Astrocyte of the spinal cord (primary cell): Measurements from ENCODE around the gene GRK5.

Source experiments
- DNase-seq: peaks from one replicate; pipeline ENCODE4 v3.0.0; 2011; ENCODE audit warnings: low read depth, low spot score
- H3K4me3 ChIP-seq: 2 replicates; pipeline ENCODE4 v1.5.1; 2011; ENCODE audit warnings: low read depth, mild to moderate bottlenecking, low read length, moderate library complexity
- in situ Hi-C: cut with HindIII; loops from 2 replicates; pipeline ENCODE4 v1.10.0; 2017; ENCODE audit warnings: low sequenced_read_pairs
- TF ChIP-seq, protein P1 (sequence below): IDR thresholded peaks from 2 replicates; pipeline ENCODE4 v1.5.1; 2012; ENCODE audit warnings: low read depth, mild to moderate bottlenecking, low read length, inconsistent platforms

GRK5 gene

DNA sequence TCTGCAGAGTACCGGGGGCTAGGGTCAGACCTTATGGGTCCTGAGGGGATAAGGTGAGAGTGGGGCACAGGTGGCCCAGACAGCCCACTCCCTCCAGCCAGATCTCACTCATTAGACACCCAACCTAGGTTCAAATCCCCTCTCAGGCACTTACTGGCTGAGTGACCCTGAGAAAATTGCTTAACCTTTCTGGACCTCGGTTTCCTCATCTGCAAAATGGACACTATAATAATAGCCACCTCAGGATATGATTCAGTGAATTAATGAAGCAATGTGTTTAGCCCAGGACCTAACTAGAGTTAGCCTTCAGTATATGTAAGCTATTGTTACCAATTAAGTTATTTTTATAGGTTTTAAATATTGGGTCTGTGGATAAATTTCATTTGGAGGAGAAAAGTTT lies 212.6 kb downstream of the GRK5 start:
- no peak overlapping the region for H3K4me3 ChIP-seq
- DNase-seq = no peak
- in situ Hi-C loops = no loop called here
- TF ChIP-seq, protein P1, sequence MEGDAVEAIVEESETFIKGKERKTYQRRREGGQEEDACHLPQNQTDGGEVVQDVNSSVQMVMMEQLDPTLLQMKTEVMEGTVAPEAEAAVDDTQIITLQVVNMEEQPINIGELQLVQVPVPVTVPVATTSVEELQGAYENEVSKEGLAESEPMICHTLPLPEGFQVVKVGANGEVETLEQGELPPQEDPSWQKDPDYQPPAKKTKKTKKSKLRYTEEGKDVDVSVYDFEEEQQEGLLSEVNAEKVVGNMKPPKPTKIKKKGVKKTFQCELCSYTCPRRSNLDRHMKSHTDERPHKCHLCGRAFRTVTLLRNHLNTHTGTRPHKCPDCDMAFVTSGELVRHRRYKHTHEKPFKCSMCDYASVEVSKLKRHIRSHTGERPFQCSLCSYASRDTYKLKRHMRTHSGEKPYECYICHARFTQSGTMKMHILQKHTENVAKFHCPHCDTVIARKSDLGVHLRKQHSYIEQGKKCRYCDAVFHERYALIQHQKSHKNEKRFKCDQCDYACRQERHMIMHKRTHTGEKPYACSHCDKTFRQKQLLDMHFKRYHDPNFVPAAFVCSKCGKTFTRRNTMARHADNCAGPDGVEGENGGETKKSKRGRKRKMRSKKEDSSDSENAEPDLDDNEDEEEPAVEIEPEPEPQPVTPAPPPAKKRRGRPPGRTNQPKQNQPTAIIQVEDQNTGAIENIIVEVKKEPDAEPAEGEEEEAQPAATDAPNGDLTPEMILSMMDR = no peak

DNA sequence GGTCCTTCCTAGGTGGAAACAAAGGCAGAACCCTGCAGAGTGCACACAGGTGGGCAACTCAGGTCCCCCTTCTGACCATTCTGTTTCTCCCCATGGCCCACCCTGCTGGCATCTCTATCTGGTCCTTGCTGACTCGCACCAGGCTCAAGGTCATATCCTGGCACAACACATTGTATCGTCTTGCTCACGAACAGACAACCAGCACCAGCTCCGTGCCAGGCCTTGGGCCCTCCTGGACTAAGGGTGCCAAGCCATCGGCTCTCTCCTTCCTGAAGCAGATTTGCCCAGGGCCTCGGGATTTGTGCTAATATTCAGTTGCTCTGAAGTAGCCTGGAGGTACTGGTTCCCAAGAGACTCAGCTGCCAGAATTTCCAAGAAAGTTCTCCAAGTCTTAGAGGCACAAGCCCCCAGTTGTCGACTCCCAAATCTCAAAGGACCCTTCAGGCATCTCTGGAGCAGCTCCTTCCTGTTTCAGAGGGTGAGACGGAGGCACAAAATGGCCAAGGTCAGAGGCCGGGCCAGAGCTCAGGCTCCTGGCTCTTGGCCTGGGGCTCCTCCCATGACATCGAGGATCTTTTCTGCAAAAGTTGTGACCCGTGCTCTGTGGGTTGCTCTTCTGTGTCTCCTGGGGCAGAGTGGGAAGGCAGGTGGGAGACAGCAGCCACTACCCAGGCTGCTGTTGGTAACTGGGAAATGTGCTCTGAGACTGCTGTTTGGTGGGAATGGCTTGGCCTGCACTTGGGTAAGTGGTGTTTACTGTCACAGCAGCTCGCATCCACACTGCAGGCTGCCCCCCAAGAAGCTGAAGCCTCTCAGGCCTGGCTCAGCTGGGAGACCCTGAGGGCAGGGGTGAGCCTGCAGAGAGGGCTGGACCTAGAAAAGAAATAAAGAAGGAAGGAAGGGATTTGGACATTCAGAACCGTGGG lies 213.8 kb downstream of the GRK5 start:
- in situ Hi-C loops = no loop called here
- TF ChIP-seq, protein P1 = no peak
- DNase-seq = no peak
- H3K4me3 ChIP-seq = no peak overlapping the region

DNA sequence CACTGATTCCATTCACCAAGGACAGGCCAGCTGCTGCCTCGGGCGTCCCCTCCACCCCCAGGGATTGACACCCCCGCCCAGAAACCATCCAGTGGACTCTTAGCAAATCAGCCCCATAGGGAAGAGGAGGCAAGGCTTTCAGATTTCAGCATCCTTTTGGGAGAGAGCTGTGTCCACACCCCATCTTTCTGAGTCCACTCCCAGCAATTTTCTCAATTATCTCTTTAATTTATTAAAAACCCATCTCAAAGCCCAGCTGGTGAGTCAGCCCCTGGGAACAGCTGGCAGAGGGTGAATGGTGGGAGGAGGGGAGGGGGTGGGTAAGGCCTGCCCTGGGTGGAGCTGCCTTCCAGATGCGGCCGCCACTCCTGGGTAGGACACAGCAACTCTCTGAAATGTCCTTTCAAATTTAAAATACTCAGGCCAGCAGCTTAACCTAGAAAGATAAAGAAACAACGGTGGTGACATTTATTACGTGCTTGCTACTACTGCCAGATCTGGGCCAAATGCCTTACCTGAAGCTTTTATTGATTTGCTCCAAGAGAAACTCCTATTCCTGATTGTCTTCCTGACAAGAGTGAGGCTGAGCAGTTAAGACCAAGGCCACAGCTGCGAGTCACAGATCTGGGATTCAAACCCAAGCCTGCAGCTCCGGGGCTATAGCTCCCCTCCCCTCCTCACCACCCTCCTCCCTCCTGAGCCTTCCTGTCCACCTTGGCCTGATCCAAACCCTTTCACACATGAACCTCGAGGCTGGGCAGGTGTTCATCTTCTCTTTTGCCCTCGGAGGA lies 214.7 kb downstream of the GRK5 start:
- TF ChIP-seq, protein P1 = no peak
- in situ Hi-C loops = no loop called here

DNA sequence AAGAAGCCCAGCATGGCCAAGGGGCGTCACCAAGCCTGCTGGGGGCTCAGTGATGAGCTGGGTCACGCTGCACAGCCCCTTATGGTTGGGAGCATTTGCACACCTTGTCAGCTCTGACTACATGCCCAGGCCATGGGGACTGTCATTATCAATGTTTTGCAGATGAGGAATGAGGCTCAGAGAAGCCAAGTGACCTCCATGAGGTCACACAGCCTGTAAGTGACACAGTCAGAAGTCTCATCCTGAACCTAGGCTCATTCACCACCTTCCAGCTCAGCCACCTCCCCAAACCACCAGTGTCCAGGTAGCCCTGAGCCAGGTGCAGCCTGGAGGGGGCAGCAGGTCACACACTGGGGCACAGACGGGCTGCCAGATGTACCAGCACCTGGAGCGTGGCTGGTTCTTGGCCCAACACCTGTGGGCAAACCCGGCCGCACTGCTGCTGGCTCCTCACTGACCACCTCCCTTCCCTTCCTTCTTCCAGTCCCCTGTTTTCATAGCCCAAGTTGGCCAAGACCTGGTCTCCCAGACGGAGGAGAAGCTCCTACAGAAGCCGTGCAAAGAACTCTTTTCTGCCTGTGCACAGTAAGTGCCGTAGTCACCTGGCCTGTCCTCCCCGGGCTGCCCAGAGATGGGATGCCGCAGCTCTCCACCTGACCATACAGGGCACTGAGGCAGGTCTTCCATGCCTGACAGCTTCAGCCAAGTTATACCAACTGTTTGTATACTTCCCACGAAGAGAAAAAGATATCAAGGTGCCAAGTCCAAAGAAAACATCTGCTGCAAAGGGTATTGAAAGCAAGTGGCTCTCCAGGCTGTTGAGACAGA lies 215.5 kb downstream of the GRK5 start:
- TF ChIP-seq, protein P1 = no peak
- in situ Hi-C loops = no loop called here
- no peak overlapping the region for H3K4me3 ChIP-seq
- DNase-seq = no peak

More for the DNA sequence above, 214.7 kb downstream of the GRK5 start:
- H3K4me3 ChIP-seq = no peak overlapping the region
- DNase-seq = no peak

DNA sequence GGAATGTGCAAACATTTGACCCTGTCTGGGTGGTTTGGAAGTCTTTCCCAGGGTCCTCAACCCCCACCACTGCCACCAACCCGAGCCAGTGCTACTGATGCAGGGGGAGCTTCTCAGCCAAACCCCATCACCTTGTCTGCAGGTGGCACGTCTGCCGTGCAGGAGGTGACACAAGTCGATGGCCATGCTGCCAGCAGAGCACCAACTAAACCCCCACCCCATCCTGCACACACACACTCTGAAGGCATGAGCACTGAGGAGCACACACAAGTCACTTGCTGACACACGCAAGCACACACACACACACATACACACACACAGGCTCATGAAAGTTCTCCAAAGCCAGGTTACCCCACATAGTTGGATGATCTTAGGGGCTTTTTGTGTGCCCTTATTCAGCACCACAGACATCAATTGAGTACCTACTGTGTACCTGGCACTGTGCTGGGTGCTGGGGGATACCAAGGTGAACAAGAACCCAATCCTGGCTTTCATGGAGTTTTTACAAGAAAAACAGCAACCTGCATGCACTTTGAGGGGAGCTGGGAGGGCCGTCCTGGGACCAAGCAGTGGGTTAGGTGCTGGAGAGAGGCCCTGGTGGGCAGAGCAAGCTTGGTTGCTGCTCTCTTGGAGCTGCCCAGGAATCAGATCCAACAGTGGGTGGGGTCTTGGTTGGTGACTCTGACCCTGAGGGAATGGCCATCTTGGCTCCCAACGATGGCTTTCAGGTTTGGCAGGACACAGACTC lies 216.3 kb downstream of the GRK5 start:
- H3K4me3 ChIP-seq = no peak overlapping the region
- no peak for DNase-seq
- TF ChIP-seq, protein P1 = no peak
- in situ Hi-C loops = no loop called here
